HuH-7 (cell line): ENCODE data around the gene NUP155.
"Not testable (repeated sequence)": the region's sequence is repeated elsewhere in the genome, so short reads cannot be mapped to it uniquely, and the experiment has no call there.

ENCODE experiments used
- DNase-seq: peaks from one replicate; pipeline ENCODE4 v3.0.0; 2011; ENCODE audit warnings: low spot score

Gene NUP155

GRCh38 chr5:37275511-37275910, 95.4 kb downstream of the NUP155 start:
- no peak for DNase-seq

GRCh38 chr5:37272511-37272910, 98.4 kb downstream of the NUP155 start:
- no peak for DNase-seq

- not testable (repeated sequence) for DNase-seq
These were observed 102.8 kb downstream of the NUP155 start for GRCh38 chr5:37268100-37268499.

GRCh38 chr5:37255774-37256358, 115.0 kb downstream of the NUP155 start:
- no peak for DNase-seq

- DNase-seq: no peak
These were observed 116.3 kb downstream of the NUP155 start for GRCh38 chr5:37254581-37254980.

- no peak for DNase-seq
These were observed 119.2 kb downstream of the NUP155 start for GRCh38 chr5:37251665-37252064.

- peak; percentile 15 for DNase-seq
These were observed 121.1 kb downstream of the NUP155 start for GRCh38 chr5:37249815-37250164.

- peak; percentile 84 for DNase-seq
These were observed 121.7 kb downstream of the NUP155 start, which contains the start of gene CPLANE1 for GRCh38 chr5:37248970-37249814. CPLANE1 (minus strand) TSS chr5:37249376; CDS start chr5:37247698, 1,678 bp downstream.

- DNase-seq: no peak
These were observed 122.4 kb downstream of the NUP155 start for GRCh38 chr5:37248421-37248969.

- DNase-seq: no peak
These were observed 123.4 kb downstream of the NUP155 start for GRCh38 chr5:37247496-37247895.

GRCh38 chr5:37247036-37247435, 123.9 kb downstream of the NUP155 start:
- DNase-seq: no peak
